Hypothalamus (tissue), 51 donors: Measurements from ENCODE around the gene CDKAL1.
"Not testable (repeated sequence)": the region's sequence is repeated elsewhere in the genome, so short reads cannot be mapped to it uniquely, and the experiment has no call there.

Experiments used
- DNase-seq, 51 donors: peaks; one replicate each; lab custom pipeline; 2025; lab: John Stamatoyannopoulos, UW

The CDKAL1 gene

GRCh38 chr6:20589266-20589665 is 55.0 kb downstream of the CDKAL1 start:
- no peak for DNase-seq

- DNase-seq = not testable (repeated sequence)
These were observed 56.2 kb downstream of the CDKAL1 start for GRCh38 chr6:20590476-20590875.

- not testable (repeated sequence) for DNase-seq
These were observed 60.1 kb downstream of the CDKAL1 start for GRCh38 chr6:20594299-20594853.

- DNase-seq = no peak
These were observed 65.2 kb downstream of the CDKAL1 start for GRCh38 chr6:20599302-20600051.

- no peak for DNase-seq
These were observed 66.6 kb downstream of the CDKAL1 start for GRCh38 chr6:20600831-20601230.

- DNase-seq = no peak
These were observed 69.9 kb downstream of the CDKAL1 start for GRCh38 chr6:20604159-20604558.

GRCh38 chr6:20605061-20605460 is 70.8 kb downstream of the CDKAL1 start:
- DNase-seq = no peak

- no peak for DNase-seq
These were observed 71.3 kb downstream of the CDKAL1 start for GRCh38 chr6:20605581-20605980.

- DNase-seq = no peak
These were observed 72.6 kb downstream of the CDKAL1 start for GRCh38 chr6:20606831-20607230.

GRCh38 chr6:20608356-20608755 is 74.1 kb downstream of the CDKAL1 start:
- DNase-seq = no peak

GRCh38 chr6:20608905-20609304 is 74.6 kb downstream of the CDKAL1 start:
- no peak for DNase-seq

GRCh38 chr6:20609924-20610323 is 75.7 kb downstream of the CDKAL1 start:
- DNase-seq = not testable (repeated sequence)

GRCh38 chr6:20610636-20611370 is 76.5 kb downstream of the CDKAL1 start:
- DNase-seq = no peak

GRCh38 chr6:20617537-20617936 is 83.3 kb downstream of the CDKAL1 start:
- not testable (repeated sequence) for DNase-seq

GRCh38 chr6:20620043-20620442 is 85.8 kb downstream of the CDKAL1 start:
- DNase-seq = no peak

- no peak for DNase-seq
These were observed 89.5 kb downstream of the CDKAL1 start for GRCh38 chr6:20623761-20624160.

GRCh38 chr6:20626165-20626564 is 91.9 kb downstream of the CDKAL1 start:
- no peak for DNase-seq

- DNase-seq = no peak
These were observed 95.3 kb downstream of the CDKAL1 start for GRCh38 chr6:20629509-20629908.

GRCh38 chr6:20630136-20630535 is 95.9 kb downstream of the CDKAL1 start:
- DNase-seq = no peak

- no peak for DNase-seq
These were observed 96.6 kb downstream of the CDKAL1 start for GRCh38 chr6:20630617-20631548.

GRCh38 chr6:20631549-20631924 is 97.3 kb downstream of the CDKAL1 start:
- no peak for DNase-seq
